ENCODE data around the gene HDAC4. TPM values are rescaled to one million over a fixed set of nuclear protein-coding genes. Genes with fewer than 3 reads are reported as not detected.
A peak's percentile ranks its signal among the peaks of the same experiment; 100 is the strongest.

HDAC4 gene
- total RNA-seq, 8 experiments from 2014 or later, result 12.2 to 55.7 (median 18.1) TPM

DNA sequence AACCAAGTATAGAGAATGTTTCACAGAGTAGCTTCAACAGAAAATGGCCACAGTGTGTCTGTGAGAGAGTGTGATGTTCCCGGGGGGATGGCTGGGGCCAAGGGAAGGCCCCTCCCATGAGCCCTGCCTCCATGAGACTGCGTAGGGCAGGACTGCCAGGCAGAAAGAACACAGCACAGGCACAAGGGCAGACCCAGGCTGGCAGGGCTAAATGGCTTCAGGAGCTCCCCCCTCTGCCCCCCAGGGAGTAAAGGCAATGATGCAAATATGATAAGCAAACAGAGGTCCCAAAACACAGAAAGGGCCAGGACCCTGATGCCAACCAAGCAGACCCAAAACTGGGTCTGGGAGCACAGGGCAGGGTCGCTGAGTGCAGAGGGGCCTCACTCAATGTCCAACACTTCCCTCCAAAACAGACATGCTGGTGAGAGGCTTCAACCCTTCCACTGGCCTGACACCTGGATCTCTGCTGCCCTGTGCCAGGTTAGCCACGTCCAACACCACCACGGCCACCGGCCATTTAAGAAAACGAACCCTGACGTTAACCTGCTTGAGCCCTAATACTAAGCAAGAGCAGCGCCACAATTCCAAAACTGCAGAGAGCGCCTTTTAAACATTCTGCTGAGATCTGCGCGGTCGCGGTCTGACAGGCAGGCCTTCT, 90.3 kb downstream of the HDAC4 start:
- 93 to 100% (median 95%) methylated on average over 2 to 12 of the region's 14 CpGs; no CpG with 5 or more reads in 5 of the 10 experiments for WGBS, 10 experiments
- in situ Hi-C loops (cut with MboI; ENCODE audit: low pct_unique_long_range_greater_than_20kb in 2 of 9, low sequenced_read_pairs in 9 of 9, unreplicated experiment in 9 of 9), result no loop called here
- Histone ChIP-seq H3K4me1 (replicated peaks in 1 of 2) (peaks cover 27 to 29% of the 10 kb centered on the region in 2 donors), H3K4me3 (no peak overlapping the region), H3K27ac (peak overlapping the region in 1 of 2 donors; percentile 55)
- no peak for ATAC-seq (replicated peaks in 6 of 8)

DNA sequence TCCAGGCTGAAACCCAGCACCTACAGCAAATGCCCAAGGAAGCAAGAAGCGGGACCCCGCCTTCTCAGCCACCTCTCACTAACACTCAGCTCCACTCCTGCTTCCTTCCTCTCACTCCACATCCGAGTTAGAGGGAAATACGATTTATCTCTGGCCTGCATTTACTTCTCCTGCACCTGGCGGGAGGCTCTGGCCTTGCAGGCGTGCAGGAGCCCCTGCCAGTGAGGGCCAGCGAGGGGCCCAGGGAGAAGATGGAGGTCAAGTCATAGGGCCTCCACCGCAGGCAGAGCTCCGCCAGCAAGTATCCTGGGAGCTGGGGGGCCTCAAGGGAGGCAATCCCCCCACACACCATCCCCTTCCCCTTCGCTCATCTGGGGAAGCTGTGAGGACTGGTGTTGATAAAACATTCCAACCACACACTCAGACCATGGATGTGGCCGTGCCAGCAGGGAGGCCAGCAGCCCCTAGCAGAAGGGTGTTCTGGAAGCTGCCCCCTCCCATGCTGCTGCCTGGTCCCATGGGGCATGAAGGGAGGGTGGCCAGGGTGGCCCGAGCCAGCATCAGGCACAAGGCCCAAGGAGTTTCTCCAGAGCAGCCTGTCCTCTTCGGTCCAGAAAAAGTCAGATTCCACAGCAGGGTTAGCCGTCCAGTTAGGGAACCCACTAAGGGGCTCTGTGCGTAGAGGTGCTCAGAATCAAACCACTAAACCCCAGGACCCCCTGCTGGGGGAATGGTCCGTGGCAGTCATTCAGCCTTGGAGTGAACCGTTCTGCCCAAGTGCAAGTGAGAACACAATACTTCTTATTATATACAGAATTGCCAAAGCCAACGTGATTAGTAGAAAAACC, 91.2 kb downstream of the HDAC4 start:
- peaks cover 34 to 38% of the 10 kb centered on the region in 2 donors for H3K4me1 ChIP-seq (replicated peaks in 1 of 2)
- no peak overlapping the region for H3K4me3 ChIP-seq
- H3K27ac ChIP-seq, result no peak overlapping the region
- in situ Hi-C loops (cut with MboI; ENCODE audit: low pct_unique_long_range_greater_than_20kb in 2 of 9, low sequenced_read_pairs in 9 of 9, unreplicated experiment in 9 of 9), result no loop called here
- WGBS, 10 experiments, result 0 to 100% (median 91%) methylated on average over 1 to 8 of the region's 18 CpGs; no CpG with 5 or more reads in 4 of the 10 experiments
- ATAC-seq (replicated peaks in 6 of 8), result peak in 1 of 8 experiments; percentile 15

DNA sequence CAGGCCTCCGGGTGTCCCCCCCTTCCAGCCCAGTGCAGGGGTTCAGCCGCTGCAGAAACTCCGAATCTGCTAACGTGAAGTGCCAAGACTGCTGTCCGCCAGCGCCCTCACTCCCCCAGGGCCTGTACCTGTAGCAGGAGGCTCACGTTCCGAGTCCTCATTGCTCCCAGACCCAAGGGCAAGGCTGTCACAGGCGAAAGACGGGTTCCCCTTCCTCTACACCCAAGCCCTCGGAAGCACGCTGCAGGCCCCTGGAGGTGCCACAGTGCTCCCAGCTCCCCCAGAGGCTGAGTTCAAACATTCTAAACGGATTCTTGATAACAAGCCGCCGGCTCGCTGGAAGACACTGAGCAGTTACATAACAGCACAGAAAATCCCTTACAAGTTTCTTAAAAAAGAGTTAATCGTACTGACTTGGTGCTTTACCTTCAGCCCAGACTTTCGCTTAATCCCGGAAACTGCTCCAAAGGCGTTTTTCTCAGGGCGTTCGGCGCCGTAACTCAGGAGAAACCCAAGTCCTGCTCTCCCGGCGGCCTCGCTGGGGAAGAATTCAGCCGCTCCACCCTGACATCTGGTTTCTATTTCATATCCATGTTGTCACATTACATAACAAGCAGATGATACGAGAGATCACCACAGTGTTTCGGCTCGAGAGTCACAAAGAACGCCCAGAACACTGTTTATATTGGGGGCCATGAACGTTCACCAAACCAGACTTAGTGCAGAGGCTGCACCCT, 92.0 kb downstream of the HDAC4 start:
- WGBS, 10 experiments, result 3 to 100% (median 88%) methylated on average over 2 to 20 of the region's 33 CpGs; no CpG with 5 or more reads in 1 of the 10 experiments
- peak in 3 of 8 experiments; percentile 63 to 84 (median 77) for ATAC-seq (replicated peaks in 6 of 8)
- no peak overlapping the region for H3K4me3 ChIP-seq
- in situ Hi-C loops (cut with MboI; ENCODE audit: low pct_unique_long_range_greater_than_20kb in 2 of 9, low sequenced_read_pairs in 9 of 9, unreplicated experiment in 9 of 9), result no loop called here
- peaks cover 42 to 46% of the 10 kb centered on the region in 2 donors for H3K4me1 ChIP-seq (replicated peaks in 1 of 2)
- H3K27ac ChIP-seq, result no peak overlapping the region

DNA sequence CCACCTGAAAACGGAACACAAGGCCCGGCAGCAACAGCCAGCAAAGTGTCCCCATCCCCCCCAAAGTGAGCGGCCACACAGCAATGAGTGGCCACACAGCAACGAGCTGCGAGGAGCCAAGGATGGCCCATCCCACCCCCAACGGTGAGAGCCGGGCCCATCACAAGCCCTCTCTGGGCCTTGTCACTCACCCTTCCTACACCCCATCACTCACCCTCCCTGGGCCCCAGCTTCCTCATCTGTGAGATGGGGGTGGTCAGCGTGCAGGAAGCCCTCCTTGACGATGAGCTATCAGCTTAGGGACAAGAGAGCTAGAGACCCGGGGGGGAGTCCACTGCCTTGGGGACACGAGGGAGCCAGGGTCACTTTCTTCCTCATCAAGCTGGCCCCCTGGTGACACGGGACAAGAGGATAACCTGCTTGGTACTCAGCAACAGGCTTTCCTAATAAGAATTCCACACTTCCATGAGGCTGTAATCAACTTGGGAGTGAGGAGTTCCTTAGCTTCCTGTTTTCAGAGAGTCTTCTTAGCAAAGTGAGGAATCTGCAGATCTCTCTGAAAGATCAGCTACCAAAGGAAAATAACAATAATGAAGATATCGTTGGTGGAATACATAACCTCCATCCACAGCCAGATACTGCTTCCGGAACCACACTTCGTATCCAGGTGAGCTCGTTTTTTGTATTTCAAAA, 92.8 kb downstream of the HDAC4 start:
- Histone ChIP-seq H3K27ac (no peak overlapping the region), H3K4me3 (no peak overlapping the region), H3K4me1 (replicated peaks in 1 of 2) (peaks cover 45 to 47% of the 10 kb centered on the region in 2 donors)
- WGBS, 10 experiments, result 22 to 100% (median 86%) methylated on average over 2 to 5 of the region's 16 CpGs; no CpG with 5 or more reads in 2 of the 10 experiments
- no peak for ATAC-seq (replicated peaks in 6 of 8)
- in situ Hi-C loops (cut with MboI; ENCODE audit: low pct_unique_long_range_greater_than_20kb in 2 of 9, low sequenced_read_pairs in 9 of 9, unreplicated experiment in 9 of 9), result no loop called here

DNA sequence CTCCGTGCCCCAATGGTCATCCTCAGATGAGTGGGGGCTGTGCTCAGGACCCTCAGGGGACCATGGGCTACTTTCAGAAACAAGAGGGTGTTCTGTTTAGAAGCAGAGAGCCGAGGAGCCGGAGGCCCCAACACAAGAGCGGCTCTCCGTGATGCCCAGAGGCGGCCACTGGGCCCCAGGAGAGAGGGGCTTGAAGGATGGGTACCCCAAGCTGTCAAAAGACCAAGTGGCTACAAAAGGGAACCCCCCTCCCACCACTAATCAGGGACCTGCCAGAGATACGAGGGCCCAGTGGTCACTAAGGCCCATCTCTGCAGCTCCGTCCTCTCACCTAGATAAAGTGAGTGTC, 93.6 kb downstream of the HDAC4 start:
- WGBS, 10 experiments, result 83 to 100% (median 100%) methylated on average over 1 to 4 of the region's 8 CpGs; no CpG with 5 or more reads in 5 of the 10 experiments
- Histone ChIP-seq H3K4me1 (replicated peaks in 1 of 2) (peaks cover 47% of the 10 kb centered on the region in 2 donors), H3K4me3 (no peak overlapping the region), H3K27ac (no peak overlapping the region)
- ATAC-seq (replicated peaks in 6 of 8), result no peak
- in situ Hi-C loops (cut with MboI; ENCODE audit: low pct_unique_long_range_greater_than_20kb in 2 of 9, low sequenced_read_pairs in 9 of 9, unreplicated experiment in 9 of 9), result no loop called here

DNA sequence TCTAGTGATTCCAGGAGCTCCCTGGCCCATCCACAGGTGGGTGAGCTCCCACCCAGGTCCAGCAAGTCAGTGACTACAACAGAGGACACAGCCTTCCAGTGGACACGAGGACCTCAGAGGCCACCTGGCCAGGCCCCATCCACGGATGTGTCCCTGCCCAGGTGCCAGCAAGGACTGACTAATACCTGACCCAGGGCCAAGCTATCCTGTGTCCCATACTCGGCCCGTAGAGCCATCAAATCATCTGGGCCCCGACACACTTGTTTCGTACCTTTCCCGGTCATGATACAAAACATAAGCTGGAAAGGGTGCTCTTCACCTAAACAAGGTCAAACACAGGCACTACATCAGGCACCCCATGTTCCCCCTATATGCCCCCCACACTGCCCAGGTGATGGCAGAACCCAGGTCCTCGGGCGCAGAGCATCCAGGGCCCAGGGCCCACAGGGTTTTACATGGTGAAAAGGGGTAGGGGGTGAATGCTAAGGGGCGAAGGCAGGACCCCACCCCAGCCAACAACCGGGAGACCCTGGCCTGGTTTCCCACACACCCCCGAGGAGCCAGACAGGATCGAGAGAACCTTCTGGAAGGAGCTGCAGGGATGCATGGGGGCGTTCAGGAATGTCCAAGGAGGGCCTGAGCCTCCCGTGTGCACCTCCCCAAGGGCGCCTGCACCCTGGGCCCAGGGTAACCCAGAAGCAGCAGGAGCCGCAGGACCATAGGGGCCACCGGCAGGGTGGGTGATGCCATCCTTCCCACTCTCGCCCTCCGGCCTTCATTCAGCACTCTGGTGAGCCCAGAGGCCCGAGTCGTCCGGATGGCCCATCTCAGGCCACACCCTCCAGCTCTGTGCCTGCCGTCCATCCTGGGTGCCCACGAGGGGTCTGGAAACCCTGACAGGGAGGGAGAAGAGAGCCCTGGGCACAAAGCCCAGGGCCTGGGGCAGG, 94.3 kb downstream of the HDAC4 start:
- peaks cover 43 to 45% of the 10 kb centered on the region in 2 donors for H3K4me1 ChIP-seq (replicated peaks in 1 of 2)
- WGBS, 10 experiments, result 70 to 100% (median 90%) methylated on average over 2 to 7 of the region's 25 CpGs; no CpG with 5 or more reads in 5 of the 10 experiments
- in situ Hi-C loops (cut with MboI; ENCODE audit: low pct_unique_long_range_greater_than_20kb in 2 of 9, low sequenced_read_pairs in 9 of 9, unreplicated experiment in 9 of 9), result no loop called here
- H3K27ac ChIP-seq, result no peak overlapping the region
- no peak overlapping the region for H3K4me3 ChIP-seq
- no peak for ATAC-seq (replicated peaks in 6 of 8)

DNA sequence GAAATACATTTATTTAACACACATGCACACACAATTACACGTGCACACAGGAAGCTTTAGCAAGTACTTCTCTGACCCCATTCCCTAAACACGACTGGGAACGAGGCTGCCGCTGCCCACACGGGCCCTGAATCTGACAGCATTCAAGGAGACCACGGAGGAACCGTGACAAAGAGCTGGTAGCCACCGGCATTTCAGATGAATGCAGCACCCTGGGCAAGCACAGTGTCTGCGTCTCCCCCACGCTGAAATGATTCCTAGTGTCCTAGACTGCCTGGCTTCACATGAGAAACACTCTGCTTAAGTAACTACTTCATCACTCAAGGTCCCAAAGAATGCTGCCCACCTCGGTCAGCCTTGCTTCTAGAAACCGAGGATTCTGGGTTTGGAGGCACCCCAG, 95.0 kb downstream of the HDAC4 start:
- no peak overlapping the region for H3K27ac ChIP-seq
- in situ Hi-C loops (cut with MboI; ENCODE audit: low pct_unique_long_range_greater_than_20kb in 2 of 9, low sequenced_read_pairs in 9 of 9, unreplicated experiment in 9 of 9), result no loop called here
- 78 to 97% (median 88%) methylated on average over 1 to 10 of the region's 12 CpGs; no CpG with 5 or more reads in 1 of the 10 experiments for WGBS, 10 experiments
- H3K4me1 ChIP-seq (replicated peaks in 1 of 2), result peaks cover 37 to 38% of the 10 kb centered on the region in 2 donors
- peak in 1 of 8 experiments; percentile 22 for ATAC-seq (replicated peaks in 6 of 8)
- no peak overlapping the region for H3K4me3 ChIP-seq

DNA sequence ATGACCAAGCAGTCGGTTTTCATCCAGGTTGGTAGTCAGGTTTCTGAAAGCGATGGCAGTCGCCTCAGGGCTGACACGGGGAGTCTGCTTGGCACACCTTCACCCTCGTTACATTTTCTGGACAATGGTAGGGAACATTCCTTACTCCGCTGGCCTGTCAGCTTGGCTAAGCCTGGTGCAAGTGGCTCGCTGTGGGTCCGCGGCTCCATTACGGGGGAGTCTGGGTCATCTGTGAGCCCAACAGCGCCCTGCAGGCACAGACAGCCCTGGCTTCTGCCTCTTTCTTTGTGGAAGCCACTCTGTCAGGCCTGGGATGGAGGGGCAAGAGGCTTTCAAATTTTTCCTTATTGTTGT, 95.6 kb downstream of the HDAC4 start:
- in situ Hi-C loops (cut with MboI; ENCODE audit: low pct_unique_long_range_greater_than_20kb in 2 of 9, low sequenced_read_pairs in 9 of 9, unreplicated experiment in 9 of 9), result no loop called here
- Histone ChIP-seq H3K27ac (no peak overlapping the region), H3K4me1 (replicated peaks in 1 of 2) (peaks cover 32 to 37% of the 10 kb centered on the region in 2 donors), H3K4me3 (no peak overlapping the region)
- WGBS, 10 experiments, result 79 to 100% (median 93%) methylated on average over 1 to 9 of the region's 11 CpGs; no CpG with 5 or more reads in 3 of the 10 experiments
- ATAC-seq (replicated peaks in 6 of 8), result peak in 1 of 8 experiments; percentile 12

DNA sequence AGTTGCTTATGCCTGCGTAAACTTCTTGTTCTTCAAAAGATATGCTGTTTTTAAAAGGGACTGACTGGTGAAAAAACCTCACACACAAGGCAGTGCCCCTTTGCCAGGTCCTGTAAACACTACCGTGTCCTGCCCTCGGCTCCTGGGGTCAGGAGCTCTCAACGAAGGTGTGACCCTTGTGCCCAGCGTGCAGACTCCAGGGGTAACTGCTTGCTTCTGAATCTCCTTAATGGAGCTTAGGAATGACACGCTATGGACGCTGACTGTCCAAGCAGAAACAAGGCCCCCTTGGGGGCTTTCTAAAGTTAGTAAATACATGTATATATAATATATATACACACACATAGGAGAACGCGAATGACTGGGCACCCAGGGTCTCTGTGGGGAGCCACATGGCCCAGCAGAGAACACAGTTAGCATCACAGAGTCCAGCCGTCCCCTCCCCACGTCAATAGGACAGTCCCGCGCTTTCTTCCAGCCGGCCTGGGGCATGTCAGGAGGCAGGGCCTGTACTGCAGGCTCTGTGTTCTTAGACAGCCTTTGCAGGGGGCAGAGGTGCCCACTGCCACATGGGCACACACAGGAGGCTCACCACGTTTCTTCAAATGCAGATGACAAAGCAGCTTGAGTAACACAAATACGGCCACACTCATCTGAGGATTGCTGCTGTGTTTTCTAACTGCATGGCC, 96.1 kb downstream of the HDAC4 start:
- ATAC-seq (replicated peaks in 6 of 8), result no peak
- H3K4me3 ChIP-seq, result no peak overlapping the region
- in situ Hi-C loops (cut with MboI; ENCODE audit: low pct_unique_long_range_greater_than_20kb in 2 of 9, low sequenced_read_pairs in 9 of 9, unreplicated experiment in 9 of 9), result no loop called here
- no peak overlapping the region for H3K27ac ChIP-seq
- peaks cover 28 to 40% of the 10 kb centered on the region in 2 donors for H3K4me1 ChIP-seq (replicated peaks in 1 of 2)
- WGBS, 10 experiments, result 63 to 97% (median 87%) methylated on average over 1 to 11 of the region's 16 CpGs; no CpG with 5 or more reads in 3 of the 10 experiments

DNA sequence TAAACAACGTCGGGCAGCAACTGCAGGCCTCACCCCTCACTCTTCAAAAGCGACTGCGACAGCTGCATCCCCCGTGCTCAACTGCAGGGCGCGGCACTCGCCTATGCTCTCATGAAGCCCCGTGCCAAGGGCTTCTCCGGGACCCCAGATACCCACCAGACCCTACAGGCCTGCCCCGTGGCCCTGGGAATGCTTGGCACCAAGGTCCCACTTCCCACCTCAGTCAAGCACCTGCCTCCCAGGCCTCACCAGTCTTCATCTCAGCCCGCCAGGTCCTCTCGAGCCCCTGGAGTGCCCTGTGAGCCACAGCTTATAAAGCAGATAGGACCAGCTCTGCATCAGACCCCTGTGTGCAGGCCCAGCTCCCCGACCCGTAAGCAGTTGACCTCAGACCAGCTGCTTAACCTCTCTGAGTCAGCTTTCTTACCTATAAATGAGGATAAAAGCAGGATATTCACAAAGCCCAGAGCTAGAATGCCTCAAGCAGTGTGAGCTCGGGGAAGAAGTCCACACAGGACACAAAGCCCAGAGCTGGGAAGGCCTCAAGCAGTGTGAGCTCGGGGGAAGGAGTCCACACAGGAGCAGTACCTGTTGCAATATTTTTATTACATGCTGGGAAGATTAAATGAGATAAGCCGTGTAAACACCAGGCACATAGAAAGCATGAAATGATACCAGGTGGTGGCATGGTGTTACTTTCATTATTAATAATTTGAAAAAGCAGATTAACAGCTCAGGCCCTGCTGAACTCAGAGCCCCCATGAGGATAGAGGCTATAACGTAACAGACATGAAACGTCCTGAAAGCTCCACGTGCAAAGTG, 96.9 kb downstream of the HDAC4 start:
- H3K27ac ChIP-seq, result no peak overlapping the region
- H3K4me1 ChIP-seq (replicated peaks in 1 of 2), result peaks cover 27 to 40% of the 10 kb centered on the region in 2 donors
- H3K4me3 ChIP-seq, result no peak overlapping the region
- in situ Hi-C loops (cut with MboI; ENCODE audit: low pct_unique_long_range_greater_than_20kb in 2 of 9, low sequenced_read_pairs in 9 of 9, unreplicated experiment in 9 of 9), result no loop called here
- 54 to 97% (median 76%) methylated on average over 3 to 10 of the region's 21 CpGs; no CpG with 5 or more reads in 1 of the 10 experiments for WGBS, 10 experiments
- peak in 5 of 8 experiments; percentile 18 to 37 (median 28) for ATAC-seq (replicated peaks in 6 of 8)

All from motor neuron (in vitro differentiated cells).